K562 (cell line): Measurements from ENCODE around the gene LRRC25. TPM values are rescaled to one million over a fixed set of nuclear protein-coding genes. Genes with fewer than 3 reads are reported as not detected.

ENCODE experiments used
- BRD9 ChIP-seq: fragments of 450-650 bp; IDR thresholded peaks from 2 replicates; pipeline ENCODE4 v1.6.1; 2018; ENCODE audit warnings: low read depth; ENCODE audit not compliant: partially characterized antibody
- DACH1 ChIP-seq: fragments of 450-650 bp; IDR thresholded peaks from 2 replicates; pipeline ENCODE4 v1.6.1; 2018; ENCODE audit not compliant: partially characterized antibody
- ESRRA ChIP-seq: fragments of 450-650 bp; IDR thresholded peaks from 2 replicates; pipeline ENCODE4 v1.6.1; 2014; ENCODE audit warnings: low read depth, mild to moderate bottlenecking, moderate library complexity, borderline replicate concordance
- HOXB6 ChIP-seq: fragments of 250-450 bp; sonication (Bioruptor Pico); IDR thresholded peaks from 2 replicates; pipeline ENCODE4 v1.5.1; 2022; ENCODE audit warnings: mild to moderate bottlenecking, borderline replicate concordance
- MAZ ChIP-seq, 2 experiments: fragments of 450-650 bp in 1 of 2; sonication (generic) in 1 of 2; formaldehyde crosslinking; IDR thresholded peaks in 1 of 2; conservative IDR thresholded peaks in 1 of 2; 2 replicates each; pipeline versions ENCODE4 v1.4.0 to v1.5.0; 2020; ENCODE audit warnings: mild to moderate bottlenecking in 1 of 2, missing genetic modification reagents in 1 of 2
- MCM2 ChIP-seq: fragments of 450-650 bp; IDR thresholded peaks from 2 replicates; pipeline ENCODE4 v1.6.1; 2017; ENCODE audit warnings: low read depth, mild to moderate bottlenecking
- NFIC ChIP-seq: fragments of 450-650 bp; IDR thresholded peaks from 2 replicates; pipeline ENCODE4 v1.6.1; 2017; ENCODE audit warnings: mild to moderate bottlenecking, inconsistent platforms
- NR2C2 ChIP-seq, 2 experiments: fragments of 200-800 bp in 1 of 2; sonication (Bioruptor generic) in 1 of 2; sonication (generic) in 1 of 2; formaldehyde crosslinking in 1 of 2; IDR thresholded peaks; 2 replicates each; pipeline versions ENCODE4 v1.6.1 to v1.8.0; 2016 to 2022; ENCODE audit warnings: mild to moderate bottlenecking in 1 of 2, missing compliant biosample characterization in 1 of 2, missing genetic modification characterization in 1 of 2, missing genetic modification reagents in 1 of 2
- SMAD2 ChIP-seq: fragments of 150-350 bp; IDR thresholded peaks from 2 replicates; pipeline ENCODE4 v1.6.1; 2014; ENCODE audit warnings: low read depth, mild to moderate bottlenecking, low read length
- SMAD3 ChIP-seq: fragments of 450-650 bp; formaldehyde crosslinking; conservative IDR thresholded peaks from 2 replicates; pipeline ENCODE4 v1.4.0; 2020; ENCODE audit warnings: mild to moderate bottlenecking
- SREBF2 ChIP-seq: sonication (generic); formaldehyde crosslinking; IDR thresholded peaks from 2 replicates; pipeline ENCODE4 v1.4.0; 2020; ENCODE audit warnings: mild to moderate bottlenecking, missing genetic modification reagents
- TEAD4 ChIP-seq, 2 experiments: sonication (generic) in 1 of 2; formaldehyde crosslinking in 1 of 2; IDR thresholded peaks; 2 replicates each; pipeline versions ENCODE4 v1.6.1 to v1.8.0; 2012 to 2022; ENCODE audit warnings: borderline replicate concordance in 1 of 2, inconsistent platforms in 1 of 2, low read length in 1 of 2, mild to moderate bottlenecking in 1 of 2, missing genetic modification reagents in 1 of 2
- ZBED1 ChIP-seq: IDR thresholded peaks from 2 replicates; pipeline ENCODE4 v1.6.1; 2014
- ZC3H4 ChIP-seq: sonication (generic); formaldehyde crosslinking; IDR thresholded peaks from 2 replicates; pipeline ENCODE4 v1.9.0; 2021; ENCODE audit warnings: missing genetic modification reagents, borderline replicate concordance
- ZNF140 ChIP-seq: fragments of 250-450 bp; sonication (Bioruptor Pico); IDR thresholded peaks from 2 replicates; pipeline ENCODE4 v1.8.0; 2021; ENCODE audit warnings: moderate library complexity, mild to moderate bottlenecking, inconsistent platforms
- ZNF436 ChIP-seq: fragments of 250-450, 450-650 bp; sonication (Bioruptor Pico); formaldehyde crosslinking; IDR thresholded peaks from 2 replicates; pipeline ENCODE4 v1.7.0; 2020; ENCODE audit warnings: mild to moderate bottlenecking
- polyA plus RNA-seq, 8 experiments: library from polyadenylated mRNA; depleted of rRNA in 4 of 8; stranded (reverse) in 5 of 8; unstranded in 3 of 8; fragments of >200 nt; fragmentation: Nextera tagmentation in 2 of 8; fragmentation: Illumina TruSeq in 1 of 8; extraction: Ambion mirVana in 2 of 8; extraction: Trizol in 1 of 8; gene quantifications; 2 replicates each; pipeline versions ENCODE4 v1.2.1 to v1.2.3, GENCODE V29; 2011 to 2014; ENCODE audit warnings: inconsistent platforms in 1 of 8, missing spikeins in 1 of 8
- total RNA-seq, 7 experiments: library from RNA; depleted of rRNA in 6 of 7; stranded (reverse); fragments of >200 nt in 6 of 7; fragmentation: Illumina TruSeq in 2 of 7; extraction: Trizol in 2 of 7; gene quantifications; 2 replicates each; pipeline versions ENCODE4 v1.2.1 to v1.2.3, GENCODE V29; 2011 to 2021; ENCODE audit warnings: low replicate concordance in 1 of 7
- TF ChIP-seq, protein P1 (sequence below): fragments of 450-650 bp; IDR thresholded peaks from 2 replicates; pipeline ENCODE4 v1.6.1; 2016; ENCODE audit warnings: mild to moderate bottlenecking, moderate library complexity

The LRRC25 gene
- total and polyA plus RNA-seq, 9 of the 15 experiments (the other 6 are each of a cell fraction or from before 2014, with no cell fraction given): 0.07 to 0.36 (median 0.10) TPM; not detected in 3

DNA sequence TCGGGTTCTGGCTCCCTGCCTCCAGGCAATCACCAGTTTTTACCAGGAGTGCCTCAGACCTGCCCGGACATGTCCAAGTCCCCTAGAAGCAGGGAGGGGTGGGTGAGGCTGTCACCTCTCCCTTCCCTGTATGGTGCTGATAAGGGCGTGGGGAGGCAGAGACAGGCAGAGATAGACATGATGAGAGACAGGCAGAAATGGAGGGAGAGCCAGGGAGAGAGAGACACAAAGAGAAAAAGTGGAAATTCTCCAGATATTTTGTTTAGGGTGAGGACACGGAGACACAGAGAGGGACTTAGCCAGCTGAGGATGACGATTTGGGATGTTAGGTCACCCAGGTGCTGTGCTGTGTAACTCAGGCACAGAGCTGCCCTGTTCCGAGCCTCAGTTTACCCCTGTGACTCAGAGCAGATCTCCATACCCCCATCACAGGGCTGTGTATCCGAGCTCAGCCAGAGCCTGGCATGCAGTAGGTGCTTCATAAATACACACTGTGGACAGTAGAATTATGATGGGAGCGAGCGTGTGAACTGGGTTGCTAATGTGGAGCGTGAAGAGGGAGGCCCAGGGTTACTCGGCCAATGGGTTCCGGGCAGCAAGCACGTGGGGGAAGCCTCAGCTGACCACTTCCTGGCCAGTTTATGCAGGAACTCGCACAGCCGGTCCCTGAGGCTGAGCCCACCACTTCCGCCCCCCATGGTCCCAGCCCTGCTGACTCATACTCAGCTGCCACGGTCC, 23.4 kb downstream of the LRRC25 start (continued):
- TF ChIP-seq, protein P1, sequence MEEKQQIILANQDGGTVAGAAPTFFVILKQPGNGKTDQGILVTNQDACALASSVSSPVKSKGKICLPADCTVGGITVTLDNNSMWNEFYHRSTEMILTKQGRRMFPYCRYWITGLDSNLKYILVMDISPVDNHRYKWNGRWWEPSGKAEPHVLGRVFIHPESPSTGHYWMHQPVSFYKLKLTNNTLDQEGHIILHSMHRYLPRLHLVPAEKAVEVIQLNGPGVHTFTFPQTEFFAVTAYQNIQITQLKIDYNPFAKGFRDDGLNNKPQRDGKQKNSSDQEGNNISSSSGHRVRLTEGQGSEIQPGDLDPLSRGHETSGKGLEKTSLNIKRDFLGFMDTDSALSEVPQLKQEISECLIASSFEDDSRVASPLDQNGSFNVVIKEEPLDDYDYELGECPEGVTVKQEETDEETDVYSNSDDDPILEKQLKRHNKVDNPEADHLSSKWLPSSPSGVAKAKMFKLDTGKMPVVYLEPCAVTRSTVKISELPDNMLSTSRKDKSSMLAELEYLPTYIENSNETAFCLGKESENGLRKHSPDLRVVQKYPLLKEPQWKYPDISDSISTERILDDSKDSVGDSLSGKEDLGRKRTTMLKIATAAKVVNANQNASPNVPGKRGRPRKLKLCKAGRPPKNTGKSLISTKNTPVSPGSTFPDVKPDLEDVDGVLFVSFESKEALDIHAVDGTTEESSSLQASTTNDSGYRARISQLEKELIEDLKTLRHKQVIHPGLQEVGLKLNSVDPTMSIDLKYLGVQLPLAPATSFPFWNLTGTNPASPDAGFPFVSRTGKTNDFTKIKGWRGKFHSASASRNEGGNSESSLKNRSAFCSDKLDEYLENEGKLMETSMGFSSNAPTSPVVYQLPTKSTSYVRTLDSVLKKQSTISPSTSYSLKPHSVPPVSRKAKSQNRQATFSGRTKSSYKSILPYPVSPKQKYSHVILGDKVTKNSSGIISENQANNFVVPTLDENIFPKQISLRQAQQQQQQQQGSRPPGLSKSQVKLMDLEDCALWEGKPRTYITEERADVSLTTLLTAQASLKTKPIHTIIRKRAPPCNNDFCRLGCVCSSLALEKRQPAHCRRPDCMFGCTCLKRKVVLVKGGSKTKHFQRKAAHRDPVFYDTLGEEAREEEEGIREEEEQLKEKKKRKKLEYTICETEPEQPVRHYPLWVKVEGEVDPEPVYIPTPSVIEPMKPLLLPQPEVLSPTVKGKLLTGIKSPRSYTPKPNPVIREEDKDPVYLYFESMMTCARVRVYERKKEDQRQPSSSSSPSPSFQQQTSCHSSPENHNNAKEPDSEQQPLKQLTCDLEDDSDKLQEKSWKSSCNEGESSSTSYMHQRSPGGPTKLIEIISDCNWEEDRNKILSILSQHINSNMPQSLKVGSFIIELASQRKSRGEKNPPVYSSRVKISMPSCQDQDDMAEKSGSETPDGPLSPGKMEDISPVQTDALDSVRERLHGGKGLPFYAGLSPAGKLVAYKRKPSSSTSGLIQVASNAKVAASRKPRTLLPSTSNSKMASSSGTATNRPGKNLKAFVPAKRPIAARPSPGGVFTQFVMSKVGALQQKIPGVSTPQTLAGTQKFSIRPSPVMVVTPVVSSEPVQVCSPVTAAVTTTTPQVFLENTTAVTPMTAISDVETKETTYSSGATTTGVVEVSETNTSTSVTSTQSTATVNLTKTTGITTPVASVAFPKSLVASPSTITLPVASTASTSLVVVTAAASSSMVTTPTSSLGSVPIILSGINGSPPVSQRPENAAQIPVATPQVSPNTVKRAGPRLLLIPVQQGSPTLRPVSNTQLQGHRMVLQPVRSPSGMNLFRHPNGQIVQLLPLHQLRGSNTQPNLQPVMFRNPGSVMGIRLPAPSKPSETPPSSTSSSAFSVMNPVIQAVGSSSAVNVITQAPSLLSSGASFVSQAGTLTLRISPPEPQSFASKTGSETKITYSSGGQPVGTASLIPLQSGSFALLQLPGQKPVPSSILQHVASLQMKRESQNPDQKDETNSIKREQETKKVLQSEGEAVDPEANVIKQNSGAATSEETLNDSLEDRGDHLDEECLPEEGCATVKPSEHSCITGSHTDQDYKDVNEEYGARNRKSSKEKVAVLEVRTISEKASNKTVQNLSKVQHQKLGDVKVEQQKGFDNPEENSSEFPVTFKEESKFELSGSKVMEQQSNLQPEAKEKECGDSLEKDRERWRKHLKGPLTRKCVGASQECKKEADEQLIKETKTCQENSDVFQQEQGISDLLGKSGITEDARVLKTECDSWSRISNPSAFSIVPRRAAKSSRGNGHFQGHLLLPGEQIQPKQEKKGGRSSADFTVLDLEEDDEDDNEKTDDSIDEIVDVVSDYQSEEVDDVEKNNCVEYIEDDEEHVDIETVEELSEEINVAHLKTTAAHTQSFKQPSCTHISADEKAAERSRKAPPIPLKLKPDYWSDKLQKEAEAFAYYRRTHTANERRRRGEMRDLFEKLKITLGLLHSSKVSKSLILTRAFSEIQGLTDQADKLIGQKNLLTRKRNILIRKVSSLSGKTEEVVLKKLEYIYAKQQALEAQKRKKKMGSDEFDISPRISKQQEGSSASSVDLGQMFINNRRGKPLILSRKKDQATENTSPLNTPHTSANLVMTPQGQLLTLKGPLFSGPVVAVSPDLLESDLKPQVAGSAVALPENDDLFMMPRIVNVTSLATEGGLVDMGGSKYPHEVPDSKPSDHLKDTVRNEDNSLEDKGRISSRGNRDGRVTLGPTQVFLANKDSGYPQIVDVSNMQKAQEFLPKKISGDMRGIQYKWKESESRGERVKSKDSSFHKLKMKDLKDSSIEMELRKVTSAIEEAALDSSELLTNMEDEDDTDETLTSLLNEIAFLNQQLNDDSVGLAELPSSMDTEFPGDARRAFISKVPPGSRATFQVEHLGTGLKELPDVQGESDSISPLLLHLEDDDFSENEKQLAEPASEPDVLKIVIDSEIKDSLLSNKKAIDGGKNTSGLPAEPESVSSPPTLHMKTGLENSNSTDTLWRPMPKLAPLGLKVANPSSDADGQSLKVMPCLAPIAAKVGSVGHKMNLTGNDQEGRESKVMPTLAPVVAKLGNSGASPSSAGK: peak; percentile 94
- TF ChIP-seq NR2C2 (CRISPR knock-in tag; IDR thresholded peaks at IDR 0.05) (peak; percentile 10), NR2C2 (tag; IDR thresholded peaks at IDR 0.05) (no peak; the same call in 1 of the 2 replicates), DACH1 (no peak), ZNF140 (no peak), TEAD4 (IDR thresholded peaks at IDR 0.05; ENCODE audit: low read length) (peak; percentile 90), TEAD4 (CRISPR knock-in tag; IDR thresholded peaks at IDR 0.05; ENCODE audit: borderline replicate concordance) (no peak), SREBF2 (CRISPR knock-in tag) (no peak), MAZ (CRISPR knock-in tag; conservative IDR thresholded peaks at IDR 0.05 in 1 of 2, IDR thresholded peaks at IDR 0.05 in 1 of 2) (peak; percentile 63 to 86), ZNF436 (no peak), SMAD2 (no peak), NFIC (peak; percentile 90), BRD9 (peak; percentile 98), MCM2 (no peak), ZBED1 (0 out of 2 replicates have a peak, but pooled peaks have one; percentile 34), ESRRA (peak; percentile 89; the same call in 1 of the 2 replicates), HOXB6 (CRISPR knock-in tag) (no peak), SMAD3 (peak; percentile 59; the same call in 1 of the 2 replicates), ZC3H4 (CRISPR knock-in tag) (no peak)
